Adrenal gland (tissue), 12 donors: Measurements from ENCODE around the gene TMEM63C. TPM values are rescaled to one million over a fixed set of nuclear protein-coding genes. Genes with fewer than 3 reads are reported as not detected.
"Not testable (repeated sequence)": the region's sequence is repeated elsewhere in the genome, so short reads cannot be mapped to it uniquely, and the experiment has no call there.

ENCODE experiments used
- DNase-seq, 7 donors: peaks; one replicate each; pipeline ENCODE4 v3.0.0-alpha.2; 2019 to 2020
- H3K27ac ChIP-seq, 5 donors: fragments of 200-600 bp; sonication (generic) in 4 of 5; 1 replicate in 3 of 5; 2 replicates in 2 of 5; pipeline versions ENCODE4 v1.5.1 to v1.8.0; 2016 to 2020; ENCODE audit warnings: mild to moderate bottlenecking in 1 of 5
- H3K27me3 ChIP-seq: fragments of 200-600 bp; 2 replicates; pipeline ENCODE4 v1.8.0; 2021
- H3K36me3 ChIP-seq, 2 donors: fragments of 200-600 bp; replicated peaks in 1 of 2; 1 replicate in 1 of 2; 2 replicates in 1 of 2; pipeline versions ENCODE4 v1.5.1 to v1.8.0; 2018 to 2022
- H3K4me1 ChIP-seq, 2 donors: fragments of 200-600 bp; replicated peaks in 1 of 2; 1 replicate in 1 of 2; 2 replicates in 1 of 2; pipeline versions ENCODE4 v1.5.1 to v1.8.0; 2018 to 2021
- H3K4me3 ChIP-seq, 4 donors: fragments of 200-600 bp; sonication (generic) in 3 of 4; one replicate each; pipeline ENCODE4 v1.5.1; 2016 to 2018
- H3K9me3 ChIP-seq, 3 donors: fragments of 200-600 bp; sonication (generic) in 1 of 3; replicated peaks in 1 of 3; 1 replicate in 2 of 3; 2 replicates in 1 of 3; pipeline versions ENCODE4 v1.5.1 to v1.8.0; 2016 to 2021
- CTCF ChIP-seq, 6 experiments: fragments of 450-650 bp in 4 of 6; fragments of 200-600 bp in 2 of 6; sonication (generic) in 1 of 6; IDR thresholded peaks; 1 replicate in 5 of 6; 2 replicates in 1 of 6; pipeline versions ENCODE4 v1.5.1 to v1.8.0; 2016 to 2021; ENCODE audit warnings: antibody characterized with exemption in 6 of 6, mild to moderate bottlenecking in 2 of 6, moderate library complexity in 1 of 6
- POLR2A ChIP-seq, 2 donors: fragments of 450-650 bp; IDR thresholded peaks; one replicate each; pipeline ENCODE4 v1.6.1; 2017; ENCODE audit warnings: antibody characterized with exemption in 2 of 2, mild to moderate bottlenecking in 2 of 2, moderate library complexity in 1 of 2
- WGBS, 4 donors: extraction: QIAGEN DNeasy Blood & Tissue Kit in 2 of 4; methylation state at CpG; one replicate each; pipeline versions ENCODE4 v1.1.5 to v1.1.7; 2013 to 2017; 5-methylcytosine and 5-hydroxymethylcytosine counted together
- intact Hi-C, 2 donors: fragments of 100-400 bp; cut with DNase I; formaldehyde crosslinking; loops; one replicate each; pipeline versions ENCODE4 v1.14.1 to v1.15.0; 2022 to 2023
- polyA plus RNA-seq, 3 donors: library from polyadenylated mRNA; stranded (reverse); fragments of 200-250 nt in 2 of 3; fragments of 350-450 nt in 1 of 3; fragmentation: Illumina TruSeq in 1 of 3; extraction: RNeasy Lipid Tissue Mini Kit (QIAGEN cat#74804) in 1 of 3; gene quantifications; one replicate each; pipeline ENCODE4 v1.2.3, GENCODE V29; 2013 to 2014
- total RNA-seq, 9 donors: library from RNA; depleted of rRNA in 4 of 9; stranded (reverse); fragments of >200 nt in 4 of 9; fragments of 120-200 nt in 1 of 9; fragmentation: NEBNext Ultra II Directional in 1 of 9; extraction: Animal tissue kit (Norgen Biotek cat#: 25700) in 1 of 9; gene quantifications; one replicate each; pipeline versions ENCODE4 v1.1.0 to v1.2.4, GENCODE V29; 2013 to 2023
- donor health status: healthy with polysubstance abuse.
- donor health status: Bipolar disorder and iron deficiency.
- donor health status: DM: yes; HTN: yes; CAD: no.
- donor health status: DM: no; HTN: no; CAD: no.
- donor health status: DM: no; HTN: no; CAD: no.
- donor health status: DM: yes; HTN: yes; CAD: no.

TMEM63C gene
- total and polyA plus RNA-seq, 12 donors: 2.7 to 21.2 (median 8.3) TPM

- intact Hi-C loops: no loop called here
- H3K4me3 ChIP-seq: no peak overlapping the region
- TF ChIP-seq CTCF (IDR thresholded peaks at IDR 0.05) (no peak), POLR2A (IDR thresholded peaks at IDR 0.05) (no peak)
- no peaks in the 10 kb centered on the region for H3K27me3 ChIP-seq
- H3K9me3 ChIP-seq: no peaks in the 10 kb centered on the region
- 68 to 80% (median 73%) methylated on average over 5 of the region's 5 CpGs for WGBS, 4 donors
- H3K36me3 ChIP-seq: no peaks in the 10 kb centered on the region
- no peaks in the 10 kb centered on the region for H3K4me1 ChIP-seq
- no peak overlapping the region for H3K27ac ChIP-seq
- no peak for DNase-seq
Measured at GRCh38 chr14:77172916-77173315, 8.7 kb upstream of the TMEM63C start.

- DNase-seq, H3K4me3 ChIP-seq, H3K27me3 ChIP-seq, H3K36me3 ChIP-seq, intact Hi-C loops, H3K9me3 ChIP-seq, H3K4me1 ChIP-seq, H3K27ac ChIP-seq: not testable (repeated sequence)
- 85 to 93% (median 87%) methylated on average over 4 to 9 of the region's 9 CpGs for WGBS, 4 donors
Measured at GRCh38 chr14:77173911-77174617, 7.5 kb upstream of the TMEM63C start.

- H3K4me3 ChIP-seq: no peak overlapping the region
- no peak for TF ChIP-seq CTCF (IDR thresholded peaks at IDR 0.05)
- no peak for TF ChIP-seq POLR2A (IDR thresholded peaks at IDR 0.05)
- H3K27ac ChIP-seq: no peak overlapping the region
- H3K9me3 ChIP-seq: no peaks in the 10 kb centered on the region
- H3K27me3 ChIP-seq: no peaks in the 10 kb centered on the region
- intact Hi-C loops: no loop called here
- no peaks in the 10 kb centered on the region for H3K4me1 ChIP-seq
- 71 to 86% (median 79%) methylated on average over 3 of the region's 3 CpGs for WGBS, 4 donors
- DNase-seq: no peak
- no peaks in the 10 kb centered on the region for H3K36me3 ChIP-seq
Measured at GRCh38 chr14:77175843-77176242, 5.8 kb upstream of the TMEM63C start.

- TF ChIP-seq CTCF (IDR thresholded peaks at IDR 0.05) (no peak), POLR2A (IDR thresholded peaks at IDR 0.05) (no peak)
- DNase-seq: no peak
- intact Hi-C loops: no loop called here
- Histone ChIP-seq H3K27me3 (peaks cover 7% of the 10 kb centered on the region), H3K9me3 (no peaks in the 10 kb centered on the region), H3K27ac (no peak overlapping the region), H3K4me3 (no peak overlapping the region), H3K36me3 (no peaks in the 10 kb centered on the region), H3K4me1 (peaks cover 8 to 11% of the 10 kb centered on the region in 2 donors)
- 0 to 26% (median 15%) methylated on average over 1 of the region's 1 CpG for WGBS, 4 donors
Measured at GRCh38 chr14:77177702-77178101, 3.9 kb upstream of the TMEM63C start.

- 54 to 57% (median 55%) methylated on average over 3 of the region's 3 CpGs for WGBS, 4 donors
- no peak for DNase-seq
- no peak overlapping the region for H3K4me3 ChIP-seq
- H3K4me1 ChIP-seq: peaks cover 8 to 11% of the 10 kb centered on the region in 2 donors
- intact Hi-C loops: no loop called here
- peaks cover 7% of the 10 kb centered on the region for H3K27me3 ChIP-seq
- H3K9me3 ChIP-seq: no peaks in the 10 kb centered on the region
- no peak for TF ChIP-seq CTCF (IDR thresholded peaks at IDR 0.05)
- TF ChIP-seq POLR2A (IDR thresholded peaks at IDR 0.05): no peak
- H3K27ac ChIP-seq: no peak overlapping the region
- H3K36me3 ChIP-seq: no peaks in the 10 kb centered on the region
Measured at GRCh38 chr14:77178656-77179055, 2.9 kb upstream of the TMEM63C start.
